Measurements from ENCODE around the gene FTSJ3.

FTSJ3 gene

GRCh38 chr17:63824362-63824761 is 3.1 kb downstream of the FTSJ3 start:
- H3K36me3 Mint-ChIP-seq = peaks cover 15% of the 10 kb centered on the region
- H3K9me3 Mint-ChIP-seq (ENCODE audit: low read depth) = no peaks in the 10 kb centered on the region
- H3K27ac Mint-ChIP-seq = peak overlapping the region; percentile 73
- H3K4me3 Mint-ChIP-seq = peak overlapping the region; percentile 96
- H3K4me1 Mint-ChIP-seq (ENCODE audit: low read depth) = peaks cover 47% of the 10 kb centered on the region
- H3K27me3 Mint-ChIP-seq = no peaks in the 10 kb centered on the region

- no peaks in the 10 kb centered on the region for H3K9me3 Mint-ChIP-seq (ENCODE audit: low read depth)
- peaks cover 15% of the 10 kb centered on the region for H3K36me3 Mint-ChIP-seq
- H3K27ac Mint-ChIP-seq = peak overlapping the region; percentile 73
- H3K4me1 Mint-ChIP-seq (ENCODE audit: low read depth) = peaks cover 41% of the 10 kb centered on the region
- no peaks in the 10 kb centered on the region for H3K27me3 Mint-ChIP-seq
- peak overlapping the region; percentile 96 for H3K4me3 Mint-ChIP-seq
Measured at GRCh38 chr17:63823659-63824331, 3.7 kb downstream of the FTSJ3 start.

- H3K4me3 Mint-ChIP-seq = peak overlapping the region; percentile 20
- H3K4me1 Mint-ChIP-seq (ENCODE audit: low read depth) = peaks cover 34% of the 10 kb centered on the region
- H3K9me3 Mint-ChIP-seq (ENCODE audit: low read depth) = no peaks in the 10 kb centered on the region
- H3K27me3 Mint-ChIP-seq = no peaks in the 10 kb centered on the region
- H3K27ac Mint-ChIP-seq = peak overlapping the region; percentile 81
- H3K36me3 Mint-ChIP-seq = peaks cover 13% of the 10 kb centered on the region
Measured at GRCh38 chr17:63822537-63822936, 4.9 kb downstream of the FTSJ3 start.

- Mint-ChIP-seq H3K9me3 (ENCODE audit: low read depth) (no peaks in the 10 kb centered on the region), H3K36me3 (peaks cover 13% of the 10 kb centered on the region), H3K27ac (peak overlapping the region; percentile 81), H3K27me3 (no peaks in the 10 kb centered on the region), H3K4me1 (ENCODE audit: low read depth) (peaks cover 34% of the 10 kb centered on the region), H3K4me3 (peak overlapping the region; percentile 19)
Measured at GRCh38 chr17:63821804-63822203, 5.7 kb downstream of the FTSJ3 start.

- peak overlapping the region; percentile 81 for H3K27ac Mint-ChIP-seq
- no peaks in the 10 kb centered on the region for H3K27me3 Mint-ChIP-seq
- H3K9me3 Mint-ChIP-seq (ENCODE audit: low read depth) = no peaks in the 10 kb centered on the region
- H3K4me3 Mint-ChIP-seq = no peak overlapping the region
- peaks cover 11% of the 10 kb centered on the region for H3K36me3 Mint-ChIP-seq
- H3K4me1 Mint-ChIP-seq (ENCODE audit: low read depth) = peaks cover 31% of the 10 kb centered on the region
Measured at GRCh38 chr17:63820963-63821561, 6.4 kb downstream of the FTSJ3 start.

GRCh38 chr17:63819585-63820537 is 7.6 kb downstream of the FTSJ3 start:
- peaks cover 9% of the 10 kb centered on the region for H3K36me3 Mint-ChIP-seq

GRCh38 chr17:63819131-63819530 is 8.3 kb downstream of the FTSJ3 start:
- H3K4me3 Mint-ChIP-seq = no peak overlapping the region
- H3K36me3 Mint-ChIP-seq = peaks cover 9% of the 10 kb centered on the region
- H3K27ac Mint-ChIP-seq = peak overlapping the region; percentile 89
- H3K9me3 Mint-ChIP-seq (ENCODE audit: low read depth) = no peaks in the 10 kb centered on the region
- peaks cover 18% of the 10 kb centered on the region for H3K4me1 Mint-ChIP-seq (ENCODE audit: low read depth)
- H3K27me3 Mint-ChIP-seq = no peaks in the 10 kb centered on the region

More at GRCh38 chr17:63819585-63820537, 7.6 kb downstream of the FTSJ3 start:
- Mint-ChIP-seq H3K9me3 (ENCODE audit: low read depth) (no peaks in the 10 kb centered on the region), H3K27me3 (no peaks in the 10 kb centered on the region), H3K4me1 (ENCODE audit: low read depth) (peaks cover 23% of the 10 kb centered on the region), H3K4me3 (no peak overlapping the region), H3K27ac (peak overlapping the region; percentile 89)

GRCh38 chr17:63817736-63818385 is 9.6 kb downstream of the FTSJ3 start:
- Mint-ChIP-seq H3K27ac (peak overlapping the region; percentile 66), H3K9me3 (ENCODE audit: low read depth) (no peaks in the 10 kb centered on the region), H3K4me3 (no peak overlapping the region), H3K4me1 (ENCODE audit: low read depth) (peaks cover 9% of the 10 kb centered on the region), H3K36me3 (peaks cover 10% of the 10 kb centered on the region), H3K27me3 (no peaks in the 10 kb centered on the region)

- Mint-ChIP-seq H3K27me3 (no peaks in the 10 kb centered on the region), H3K4me1 (ENCODE audit: low read depth) (peaks cover 4% of the 10 kb centered on the region), H3K4me3 (no peak overlapping the region), H3K27ac (no peak overlapping the region), H3K36me3 (peaks cover 7% of the 10 kb centered on the region), H3K9me3 (ENCODE audit: low read depth) (no peaks in the 10 kb centered on the region)
Measured at GRCh38 chr17:63816669-63817068, 10.8 kb downstream of the FTSJ3 start.

- H3K27ac Mint-ChIP-seq = peak overlapping the region; percentile 43
- no peaks in the 10 kb centered on the region for H3K9me3 Mint-ChIP-seq (ENCODE audit: low read depth)
- H3K36me3 Mint-ChIP-seq = peaks cover 7% of the 10 kb centered on the region
- H3K27me3 Mint-ChIP-seq = no peaks in the 10 kb centered on the region
- peaks cover 2% of the 10 kb centered on the region for H3K4me1 Mint-ChIP-seq (ENCODE audit: low read depth)
- no peak overlapping the region for H3K4me3 Mint-ChIP-seq
Measured at GRCh38 chr17:63816123-63816522, 11.3 kb downstream of the FTSJ3 start.

GRCh38 chr17:63809970-63810369 is 17.5 kb downstream of the FTSJ3 start:
- H3K27ac Mint-ChIP-seq = peak overlapping the region; percentile 64
- H3K36me3 Mint-ChIP-seq = peaks cover 11% of the 10 kb centered on the region
- no peaks in the 10 kb centered on the region for H3K27me3 Mint-ChIP-seq
- no peaks in the 10 kb centered on the region for H3K9me3 Mint-ChIP-seq (ENCODE audit: low read depth)
- no peak overlapping the region for H3K4me3 Mint-ChIP-seq
- peaks cover 6% of the 10 kb centered on the region for H3K4me1 Mint-ChIP-seq (ENCODE audit: low read depth)

GRCh38 chr17:63805591-63805990 is 21.9 kb downstream of the FTSJ3 start:
- Mint-ChIP-seq H3K4me3 (no peak overlapping the region), H3K4me1 (ENCODE audit: low read depth) (peaks cover 8% of the 10 kb centered on the region), H3K27ac (peak overlapping the region; percentile 46), H3K27me3 (no peaks in the 10 kb centered on the region), H3K9me3 (ENCODE audit: low read depth) (no peaks in the 10 kb centered on the region), H3K36me3 (peaks cover 5% of the 10 kb centered on the region)

GRCh38 chr17:63804328-63804727 is 23.1 kb downstream of the FTSJ3 start:
- H3K27me3 Mint-ChIP-seq = no peaks in the 10 kb centered on the region
- peak overlapping the region; percentile 67 for H3K27ac Mint-ChIP-seq
- peaks cover 6% of the 10 kb centered on the region for H3K4me1 Mint-ChIP-seq (ENCODE audit: low read depth)
- no peaks in the 10 kb centered on the region for H3K9me3 Mint-ChIP-seq (ENCODE audit: low read depth)
- peaks cover 6% of the 10 kb centered on the region for H3K36me3 Mint-ChIP-seq
- no peak overlapping the region for H3K4me3 Mint-ChIP-seq

GRCh38 chr17:63800783-63801182 is 26.7 kb downstream of the FTSJ3 start:
- Mint-ChIP-seq H3K27ac (no peak overlapping the region), H3K4me1 (ENCODE audit: low read depth) (peaks cover 3% of the 10 kb centered on the region), H3K9me3 (ENCODE audit: low read depth) (no peaks in the 10 kb centered on the region), H3K36me3 (peaks cover 6% of the 10 kb centered on the region), H3K27me3 (no peaks in the 10 kb centered on the region), H3K4me3 (no peak overlapping the region)
